HFFc6 (cell line): Measurements from ENCODE around the gene NAB1. TPM values are rescaled to one million over a fixed set of nuclear protein-coding genes. Genes with fewer than 3 reads are reported as not detected.

Experiments
- DNase-seq: peaks from one replicate; pipeline ENCODE4 v3.0.0-alpha.2; 2018
- H3K27ac Mint-ChIP-seq: 2 replicates; pipeline ENCODE4 v1.8.0; 2020; ENCODE audit warnings: mild to moderate bottlenecking, mixed read lengths
- H3K27me3 Mint-ChIP-seq: 2 replicates; pipeline ENCODE4 v1.8.0; 2021; ENCODE audit warnings: mild to moderate bottlenecking, moderate library complexity, mixed read lengths; ENCODE audit not compliant: insufficient read depth
- H3K36me3 Mint-ChIP-seq: 2 replicates; pipeline ENCODE4 v1.8.0; 2021; ENCODE audit warnings: low read depth, mixed read lengths
- H3K4me1 Mint-ChIP-seq: 2 replicates; pipeline ENCODE4 v1.8.0; 2020; ENCODE audit warnings: low read depth, mixed read lengths
- H3K4me3 Mint-ChIP-seq: 2 replicates; pipeline ENCODE4 v1.8.0; 2020; ENCODE audit warnings: mild to moderate bottlenecking, moderate library complexity, mixed read lengths
- H3K9me3 Mint-ChIP-seq: 2 replicates; pipeline ENCODE4 v1.8.0; 2020; ENCODE audit warnings: mild to moderate bottlenecking, mixed read lengths
- CTCF ChIP-seq: fragments of 200-600 bp; sonication (generic); IDR thresholded peaks from 2 replicates; pipeline ENCODE4 v1.5.0; 2021; ENCODE audit warnings: antibody characterized with exemption, mild to moderate bottlenecking
- total RNA-seq, 6 experiments: library from RNA; stranded (reverse); fragmentation: NEBNext Ultra II Directional; extraction: Animal tissue kit (Norgen Biotek cat#: 25700); gene quantifications; 2 replicates in 1 of 6; 3 replicates in 5 of 6; pipeline ENCODE4 v1.2.3, GENCODE V29; 2021

Gene NAB1
- total RNA-seq, 6 experiments from 2014 or later = 14.3 to 30.1 (median 25.5) TPM

GRCh38 chr2:190646780-190647522 lies 1.9 kb upstream of the NAB1 start:
- Mint-ChIP-seq H3K27ac (no peak overlapping the region), H3K4me3 (peak overlapping the region; percentile 86), H3K9me3 (no peaks in the 10 kb centered on the region), H3K27me3 (no peaks in the 10 kb centered on the region; the same call in 1 of the 2 replicates), H3K36me3 (no peaks in the 10 kb centered on the region), H3K4me1 (peaks cover 44% of the 10 kb centered on the region)
- no peak for DNase-seq
- no peak for TF ChIP-seq CTCF

GRCh38 chr2:190648289-190649034 lies 421 bp upstream of the NAB1 start:
- peak; percentile 67 for DNase-seq
- no peaks in the 10 kb centered on the region; the same call in 1 of the 2 replicates for H3K27me3 Mint-ChIP-seq
- TF ChIP-seq CTCF = no peak
- no peaks in the 10 kb centered on the region for H3K36me3 Mint-ChIP-seq
- H3K4me3 Mint-ChIP-seq = peak overlapping the region; percentile 86
- H3K27ac Mint-ChIP-seq = peak overlapping the region; percentile 55; the same call in 1 of the 2 replicates
- peaks cover 45% of the 10 kb centered on the region for H3K4me1 Mint-ChIP-seq
- H3K9me3 Mint-ChIP-seq = no peaks in the 10 kb centered on the region

- H3K36me3 Mint-ChIP-seq = no peaks in the 10 kb centered on the region
- peak overlapping the region; percentile 79 for H3K27ac Mint-ChIP-seq
- peaks cover 45% of the 10 kb centered on the region for H3K4me1 Mint-ChIP-seq
- H3K9me3 Mint-ChIP-seq = no peaks in the 10 kb centered on the region
- H3K27me3 Mint-ChIP-seq = no peaks in the 10 kb centered on the region; the same call in 1 of the 2 replicates
- H3K4me3 Mint-ChIP-seq = peak overlapping the region; percentile 95
- no peak for TF ChIP-seq CTCF
- peak; percentile 19 for DNase-seq
Measured at GRCh38 chr2:190649798-190650390, 1.0 kb downstream of the NAB1 start.

GRCh38 chr2:190651413-190651812 lies 2.5 kb downstream of the NAB1 start:
- no peaks in the 10 kb centered on the region for H3K9me3 Mint-ChIP-seq
- peaks cover 39% of the 10 kb centered on the region for H3K4me1 Mint-ChIP-seq
- H3K27ac Mint-ChIP-seq = no peak overlapping the region
- no peaks in the 10 kb centered on the region; the same call in 1 of the 2 replicates for H3K27me3 Mint-ChIP-seq
- H3K36me3 Mint-ChIP-seq = no peaks in the 10 kb centered on the region
- peak overlapping the region; percentile 95 for H3K4me3 Mint-ChIP-seq
- TF ChIP-seq CTCF = no peak
- DNase-seq = no peak

- Mint-ChIP-seq H3K27me3 (no peaks in the 10 kb centered on the region; the same call in 1 of the 2 replicates), H3K27ac (no peak overlapping the region), H3K4me3 (no peak overlapping the region), H3K4me1 (peaks cover 22% of the 10 kb centered on the region), H3K36me3 (no peaks in the 10 kb centered on the region), H3K9me3 (no peaks in the 10 kb centered on the region)
- no peak for DNase-seq
- no peak for TF ChIP-seq CTCF
Measured at GRCh38 chr2:190653231-190653630, 4.3 kb downstream of the NAB1 start.
